Midbrain (tissue), 1 donor: ENCODE data around the gene DISP2.

Source experiments
- DNase-seq: peaks from one replicate; lab custom pipeline; 2025; lab: John Stamatoyannopoulos, UW

DISP2 gene

DNA sequence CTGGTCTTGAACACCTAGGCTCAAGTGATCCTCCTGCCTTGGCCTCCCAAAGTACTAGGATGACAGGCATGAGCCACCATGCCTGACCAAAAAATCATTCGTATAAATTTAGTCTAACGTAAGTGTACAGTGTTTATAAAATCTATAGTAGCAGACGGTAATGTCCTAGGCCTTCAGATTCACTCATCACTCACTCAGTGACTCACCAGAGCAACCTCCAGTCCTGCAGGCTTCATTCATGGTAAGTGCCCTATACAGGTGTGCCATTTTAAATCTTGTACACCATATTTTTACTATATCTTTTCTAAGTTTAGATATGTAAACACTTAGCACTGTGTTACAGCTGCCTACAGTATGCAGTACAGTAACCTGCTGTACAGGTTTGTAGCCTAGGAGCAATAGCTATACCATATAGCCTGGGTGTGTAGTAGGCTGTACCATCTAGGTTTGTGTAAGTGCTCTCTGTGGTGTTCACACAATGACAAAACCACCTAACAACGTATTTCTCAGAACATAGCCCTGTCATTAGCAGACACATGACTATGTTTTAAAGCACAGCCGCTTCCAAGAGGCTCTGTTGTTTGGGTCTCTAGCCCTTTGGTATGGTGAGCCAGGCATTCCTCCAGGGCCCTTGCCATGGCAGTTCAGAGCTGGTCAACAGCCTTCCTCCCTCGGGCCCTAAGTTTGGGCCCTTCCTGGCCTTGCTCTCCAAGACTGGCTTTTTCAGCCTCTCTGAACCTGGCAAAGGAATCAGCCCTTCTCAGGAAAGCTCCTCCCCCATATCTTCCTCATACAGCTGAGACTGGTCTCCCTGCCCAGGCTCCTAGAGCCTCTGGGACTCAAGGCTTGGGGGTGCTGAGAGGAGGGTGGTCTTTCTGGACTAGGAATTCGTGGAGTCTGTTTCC lies 15.4 kb upstream of the DISP2 start:
- no peak for DNase-seq

DNA sequence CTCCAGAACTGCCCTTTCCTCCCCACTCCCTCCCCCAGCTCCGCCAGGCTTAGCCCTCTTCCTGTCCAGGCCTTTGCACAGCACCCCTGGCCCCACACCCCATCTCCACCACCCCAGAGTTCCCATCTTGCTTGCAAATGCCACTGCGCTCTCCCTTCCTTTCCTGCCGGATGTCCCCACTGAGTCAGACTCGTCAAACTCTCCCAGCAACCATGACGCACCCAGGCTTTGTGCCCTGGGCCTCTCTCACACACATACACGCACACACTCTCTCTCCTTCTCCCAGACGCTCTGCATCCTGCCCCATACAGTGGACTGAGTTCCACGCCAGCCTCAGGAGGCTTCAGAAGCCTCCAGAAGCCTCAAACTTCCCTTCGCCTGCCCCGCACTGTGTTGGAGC lies 14.5 kb upstream of the DISP2 start:
- no peak for DNase-seq

DNA sequence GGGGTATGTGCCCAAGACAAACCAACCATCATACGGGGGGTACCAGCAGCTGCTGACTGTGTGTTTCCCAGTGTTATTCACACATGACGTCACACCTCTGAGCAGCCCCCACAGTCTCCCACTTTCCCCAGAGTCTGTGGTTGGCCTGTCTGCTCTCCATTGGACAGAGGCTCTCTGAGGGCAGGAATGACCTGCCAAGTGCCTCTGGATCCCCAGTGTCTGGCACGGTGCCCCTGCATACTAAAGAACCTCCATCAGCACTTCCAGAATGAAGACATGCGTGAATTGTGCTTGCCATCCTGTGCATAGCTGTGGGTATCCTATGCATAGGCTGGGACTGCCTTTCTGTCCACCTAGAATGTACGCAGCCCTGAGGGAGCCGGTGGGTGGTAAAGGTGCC lies 13.8 kb upstream of the DISP2 start:
- no peak for DNase-seq

DNA sequence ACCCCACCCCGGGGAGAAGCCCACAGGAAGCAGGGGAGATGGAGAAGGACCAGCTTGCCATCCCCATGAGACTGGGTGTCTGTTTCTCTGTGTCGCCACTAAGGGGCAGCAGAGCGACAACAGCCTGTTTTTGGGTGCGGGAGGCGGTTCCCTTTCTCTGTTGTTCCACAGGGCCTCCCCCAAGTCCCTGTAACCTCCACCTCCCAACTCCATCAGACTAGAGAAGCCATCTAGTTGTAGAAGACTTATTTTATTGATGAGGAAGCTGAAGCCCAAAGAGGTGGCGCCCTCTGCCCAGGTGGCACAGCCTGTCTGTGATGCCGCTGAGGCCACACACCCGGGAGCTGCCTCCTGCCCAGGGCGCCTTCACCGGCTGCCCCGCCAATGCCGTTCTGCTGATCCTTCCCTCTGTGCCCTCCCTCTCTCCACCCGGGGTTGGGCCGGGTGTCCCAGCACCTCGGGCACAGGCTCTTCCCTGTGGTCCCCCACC lies 13.3 kb upstream of the DISP2 start:
- peak; percentile 65 for DNase-seq

DNA sequence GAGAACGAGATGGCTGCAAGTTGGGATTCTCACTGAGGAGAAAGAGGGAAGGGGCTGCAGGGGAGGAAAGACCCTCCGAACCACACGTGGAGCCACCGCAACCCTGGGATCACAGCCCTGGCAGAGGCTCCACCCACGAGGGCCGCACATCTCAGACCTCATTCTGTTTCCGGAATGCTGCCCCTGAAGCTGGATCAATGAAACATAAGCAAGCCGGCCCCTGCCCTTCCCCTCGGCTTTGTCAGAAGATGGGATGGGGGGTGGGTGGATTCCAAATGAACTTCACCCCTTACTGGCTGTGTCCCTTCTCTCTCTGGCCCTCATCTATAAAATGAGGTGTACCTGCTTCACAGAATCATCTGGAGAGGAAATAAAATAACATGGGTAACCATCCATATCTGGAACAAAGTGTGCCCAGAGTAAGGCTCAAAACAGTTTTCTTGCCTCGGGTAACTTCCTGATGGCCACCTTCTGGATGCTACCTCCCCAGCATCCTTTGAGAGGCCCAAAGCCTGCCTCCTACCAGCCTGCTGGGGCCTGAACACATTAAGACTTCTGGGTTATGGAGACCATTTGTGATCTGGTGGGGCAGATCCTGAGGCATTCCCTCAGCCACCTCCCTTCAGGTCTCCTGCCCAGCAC lies 12.7 kb upstream of the DISP2 start:
- DNase-seq = no peak

DNA sequence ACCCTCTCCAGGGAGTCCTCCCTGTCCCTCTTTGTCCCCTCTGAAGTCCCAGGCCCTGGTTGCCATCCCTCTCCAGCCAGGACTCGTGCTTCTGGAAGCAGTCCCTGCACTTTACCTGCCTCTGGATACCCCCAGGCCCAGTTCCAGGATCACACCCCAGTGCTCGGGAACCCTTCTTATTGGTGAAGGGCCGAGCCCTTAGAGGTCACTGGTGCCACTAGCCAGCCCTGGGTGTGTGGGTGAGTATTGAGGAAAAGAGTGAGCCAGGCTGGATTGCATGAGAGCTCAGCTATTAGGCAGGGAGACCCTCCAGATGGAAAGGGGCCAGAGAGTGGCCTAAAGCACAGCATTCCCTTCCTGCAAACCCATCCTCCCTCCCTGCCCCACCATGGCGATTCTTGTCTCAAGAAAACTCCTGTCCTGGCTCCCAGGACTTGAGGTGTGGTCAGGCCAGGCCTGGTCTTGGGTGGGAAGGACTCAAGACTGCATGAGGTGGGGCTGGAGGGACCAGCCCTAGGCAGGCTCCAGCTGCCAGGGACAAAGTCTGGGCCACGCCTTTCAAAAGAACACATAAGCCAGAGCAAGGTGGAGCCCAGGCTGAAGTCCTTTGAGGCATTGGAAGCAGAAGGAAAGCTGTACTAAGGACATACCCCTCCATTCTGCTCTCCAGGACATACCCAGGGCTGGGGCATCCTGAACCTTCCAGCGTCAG lies 12.0 kb upstream of the DISP2 start:
- DNase-seq = no peak

DNA sequence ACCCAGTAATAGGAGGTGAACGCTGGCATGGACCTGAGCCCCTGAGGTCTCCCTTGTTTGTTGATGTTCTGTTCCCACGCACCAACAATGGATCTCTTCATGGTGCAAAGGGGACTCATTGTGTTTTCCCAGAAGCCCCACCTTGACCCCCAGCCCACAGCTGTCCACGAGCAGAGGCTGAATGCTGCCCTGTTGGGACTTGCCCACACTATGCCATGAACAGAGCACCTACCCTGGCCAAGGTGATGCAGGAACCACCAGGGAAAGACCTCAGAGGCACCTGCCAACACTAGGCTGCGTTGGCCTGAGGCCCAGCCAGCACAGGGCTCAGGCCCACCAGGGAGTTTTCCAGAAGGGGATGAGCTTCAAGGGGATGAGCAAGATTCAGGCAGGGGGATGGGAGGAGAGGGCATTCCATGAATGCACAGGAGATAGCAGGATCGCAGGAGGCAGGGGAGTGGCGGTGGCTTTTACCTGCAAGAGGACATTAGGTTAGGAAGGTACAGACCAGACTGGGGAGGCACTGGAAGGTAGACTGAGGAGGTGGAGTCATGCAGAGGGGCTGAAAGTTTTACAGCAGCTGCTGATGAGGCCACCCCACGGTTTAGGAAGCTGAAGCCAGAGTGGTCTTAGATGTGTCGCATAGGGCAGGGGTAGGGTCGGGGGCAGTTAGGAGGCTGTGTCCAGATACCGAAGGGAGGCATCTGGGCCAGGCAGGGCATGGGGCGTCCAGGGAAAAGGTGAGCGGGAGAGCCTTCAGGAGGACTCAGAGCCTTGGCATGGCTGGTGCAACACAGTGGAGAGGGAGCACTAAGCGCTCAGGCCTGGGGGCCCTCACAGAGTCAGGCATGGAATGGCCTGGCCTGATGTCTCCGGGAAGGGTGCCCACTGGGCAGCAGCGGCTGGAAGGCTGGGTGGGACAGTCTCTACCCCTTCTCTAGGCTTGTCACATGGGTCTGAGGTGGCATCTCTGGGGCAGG lies 11.2 kb upstream of the DISP2 start:
- no peak for DNase-seq

DNA sequence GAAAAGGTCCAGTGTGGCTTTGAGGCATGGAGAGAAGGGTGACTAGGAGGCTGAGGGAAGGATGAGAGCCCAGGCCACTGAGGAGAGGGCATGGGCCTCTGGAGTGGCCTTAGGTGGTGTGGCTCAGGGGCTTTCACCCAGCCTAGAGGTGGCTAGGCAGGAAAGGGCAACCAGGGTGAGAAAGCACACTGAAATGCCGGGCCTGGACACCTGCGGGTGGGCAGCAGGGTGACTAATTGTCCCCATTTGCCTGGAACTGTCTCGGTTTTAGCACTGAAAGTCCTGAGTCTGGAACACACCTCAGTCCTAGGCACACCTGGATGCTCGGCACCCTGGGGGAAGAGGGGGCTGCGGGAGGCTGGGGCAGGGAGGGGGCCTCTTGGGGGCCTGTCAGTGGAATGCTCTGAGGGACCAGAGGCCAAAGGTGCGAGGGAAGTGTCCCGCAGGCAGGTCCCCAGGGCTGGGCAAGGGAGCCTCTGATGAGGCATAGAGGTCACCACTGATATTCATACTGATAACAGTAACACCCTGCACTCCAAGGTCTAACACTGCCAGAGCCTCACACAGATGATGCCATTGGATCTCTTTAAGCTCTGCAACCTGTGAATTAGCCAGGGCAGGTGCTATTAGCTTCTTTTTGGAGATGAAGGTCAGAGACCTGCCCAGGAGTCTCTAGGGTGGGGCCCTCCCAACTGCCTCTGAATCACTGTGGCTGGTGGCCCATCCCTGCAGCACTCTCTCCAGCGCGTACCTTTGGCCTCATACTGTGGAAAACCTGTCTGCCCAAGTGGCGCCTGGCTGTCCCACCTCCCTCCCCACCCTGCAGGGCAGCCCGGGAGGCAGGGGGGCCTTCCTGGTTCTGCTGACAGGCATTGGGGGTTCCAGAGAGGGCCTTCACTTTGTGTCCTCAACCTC lies 10.2 kb upstream of the DISP2 start:
- no peak for DNase-seq

DNA sequence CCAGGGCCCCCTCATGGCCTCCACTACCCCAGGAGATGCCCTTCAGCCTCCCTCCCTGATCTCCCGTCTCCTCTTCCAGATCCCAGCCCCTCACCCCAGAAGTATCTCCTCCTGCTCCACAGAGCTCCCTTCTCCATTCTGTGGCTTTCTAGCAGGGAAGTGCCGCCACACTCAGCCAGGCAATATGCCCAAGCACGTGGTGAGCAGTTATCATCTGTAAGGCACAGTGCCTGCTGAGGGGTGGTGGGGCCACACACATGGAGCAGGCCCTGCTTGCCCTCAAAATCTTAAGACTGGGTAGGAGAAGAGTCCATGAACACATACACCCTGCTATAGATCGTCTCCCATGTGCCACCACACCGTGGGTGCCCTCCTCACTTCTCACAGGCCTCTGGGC lies 9.5 kb upstream of the DISP2 start:
- no peak for DNase-seq

DNA sequence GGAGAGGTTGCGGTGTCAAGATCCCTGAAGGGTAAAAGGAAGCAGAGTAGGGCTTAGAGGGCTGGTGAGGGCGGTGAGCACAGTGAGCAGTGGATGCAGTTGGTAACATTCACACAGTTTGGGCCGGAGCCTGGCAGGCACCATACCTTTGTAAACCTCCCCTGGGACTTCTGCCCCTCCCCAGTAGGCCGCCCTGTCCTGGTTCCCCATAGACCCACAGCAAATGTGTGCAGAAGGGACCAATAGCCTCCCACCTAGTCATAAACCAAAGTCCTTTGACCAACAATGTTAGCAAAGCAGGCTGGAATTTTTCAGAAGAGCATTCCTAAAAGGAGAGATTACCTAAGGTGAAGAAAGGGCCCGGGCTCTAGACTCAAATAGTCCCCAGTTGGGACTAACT lies 8.9 kb upstream of the DISP2 start:
- no peak for DNase-seq

DNA sequence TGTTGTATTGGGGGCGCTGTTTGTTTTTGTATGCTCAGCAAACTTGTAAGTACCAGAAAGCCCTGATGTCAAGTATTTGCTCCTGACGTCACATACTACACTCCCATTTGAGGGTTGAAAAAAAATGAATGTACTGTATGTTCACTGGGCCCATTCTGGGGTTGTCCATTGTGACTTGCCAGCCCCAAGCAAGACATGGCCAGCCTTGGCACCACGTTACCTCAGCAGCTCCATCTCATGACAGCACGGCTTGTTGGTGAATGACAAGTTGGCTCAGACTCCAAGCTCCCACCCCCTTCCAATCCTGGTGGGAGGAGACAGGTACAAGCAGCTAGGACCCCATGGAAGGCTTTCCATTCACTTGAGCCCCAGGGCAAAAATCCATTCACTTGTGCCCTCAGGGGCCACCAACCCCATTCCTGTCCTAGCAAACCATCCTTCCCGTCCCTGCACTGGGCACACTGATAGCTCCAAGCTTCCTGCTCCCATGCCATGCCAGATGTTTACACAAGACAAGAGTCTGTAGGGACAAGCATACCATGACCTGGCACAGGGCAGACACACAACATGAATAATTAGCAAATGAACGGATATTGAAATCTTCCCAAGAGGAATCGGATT lies 5.6 kb upstream of the DISP2 start:
- DNase-seq = no peak

DNA sequence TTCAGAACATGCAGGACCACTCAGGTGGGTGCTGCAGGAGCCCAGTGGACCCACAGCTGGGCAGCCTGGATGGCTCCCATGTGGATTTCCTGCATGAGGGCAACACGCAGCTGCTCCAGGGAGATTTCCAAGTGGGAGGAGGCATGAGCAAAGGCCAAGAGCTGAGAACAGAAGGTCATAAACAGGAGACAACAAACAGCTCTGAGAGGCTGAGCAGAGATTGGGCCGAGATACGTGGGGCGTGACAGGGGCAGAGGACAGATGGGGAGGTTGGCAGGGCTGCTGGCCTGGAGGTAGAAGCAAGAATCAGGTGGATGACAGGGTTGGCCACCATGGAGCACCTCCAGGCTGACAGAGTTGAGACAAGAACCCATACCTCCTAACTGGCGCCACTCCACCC lies 4.3 kb upstream of the DISP2 start:
- no peak for DNase-seq

DNA sequence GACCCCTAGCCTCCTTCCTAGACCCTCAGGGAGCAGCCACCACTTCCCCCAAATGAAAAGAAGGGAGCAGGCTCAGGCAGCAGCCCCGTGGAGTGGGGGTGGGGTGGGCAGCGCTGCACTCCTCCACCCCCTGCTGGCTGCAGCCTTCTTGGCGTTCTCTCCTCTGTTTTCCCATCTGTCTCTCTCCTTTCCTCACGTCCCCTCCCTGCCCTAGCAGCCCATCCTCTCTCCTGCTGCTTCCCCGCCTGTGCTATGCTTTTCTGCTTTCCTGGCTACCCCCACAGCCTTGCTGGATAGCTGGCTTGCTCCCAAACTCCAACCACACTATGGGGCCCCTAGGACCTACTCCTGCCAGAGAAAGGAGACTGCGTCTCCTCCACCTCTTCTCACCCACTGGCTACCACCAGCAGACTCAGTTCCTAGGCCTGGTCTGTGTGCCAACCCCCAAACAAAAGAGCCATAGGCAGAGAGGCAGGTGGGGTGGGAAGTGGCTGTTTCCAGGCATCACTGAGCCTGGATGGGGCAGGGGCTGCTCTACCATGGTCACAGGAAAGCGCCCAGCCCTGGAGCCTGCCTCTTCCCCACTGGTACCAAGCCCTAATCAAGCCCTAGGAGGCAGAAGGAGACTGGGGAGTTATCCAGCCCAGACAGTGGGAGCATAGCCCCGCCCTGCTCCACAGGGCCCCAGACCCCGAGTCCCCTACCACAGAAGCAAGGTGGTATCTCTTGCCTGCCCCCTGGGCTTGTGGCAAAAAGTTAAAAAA lies 3.4 kb upstream of the DISP2 start:
- DNase-seq = peak; percentile 9

DNA sequence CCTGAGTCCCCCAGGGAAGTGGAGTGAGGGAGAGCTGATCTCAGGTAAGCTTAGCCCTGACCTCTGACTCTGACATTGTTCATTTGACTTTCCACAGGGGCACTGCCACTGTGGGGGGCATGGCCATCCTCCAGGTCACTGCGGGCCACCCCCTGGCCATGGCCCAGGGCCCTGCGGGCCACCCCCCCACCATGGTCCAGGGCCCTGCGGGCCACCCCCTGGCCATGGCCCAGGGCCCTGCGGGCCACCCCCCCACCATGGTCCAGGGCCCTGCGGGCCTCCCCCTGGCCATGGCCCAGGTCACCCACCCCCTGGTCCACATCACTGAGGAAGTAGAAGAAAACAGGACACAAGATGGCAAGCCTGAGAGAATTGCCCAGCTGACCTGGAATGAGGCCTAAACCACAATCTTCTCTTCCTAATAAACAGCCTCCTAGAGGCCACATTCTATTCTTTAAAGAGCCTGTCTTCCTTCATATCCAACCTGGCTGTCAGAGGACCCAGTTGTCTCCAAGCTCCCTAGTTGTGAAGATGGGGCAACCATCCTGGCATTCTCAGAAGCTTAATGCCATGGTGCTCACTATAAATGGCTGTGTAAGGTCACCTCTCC lies 1.9 kb upstream of the DISP2 start:
- no peak for DNase-seq

DNA sequence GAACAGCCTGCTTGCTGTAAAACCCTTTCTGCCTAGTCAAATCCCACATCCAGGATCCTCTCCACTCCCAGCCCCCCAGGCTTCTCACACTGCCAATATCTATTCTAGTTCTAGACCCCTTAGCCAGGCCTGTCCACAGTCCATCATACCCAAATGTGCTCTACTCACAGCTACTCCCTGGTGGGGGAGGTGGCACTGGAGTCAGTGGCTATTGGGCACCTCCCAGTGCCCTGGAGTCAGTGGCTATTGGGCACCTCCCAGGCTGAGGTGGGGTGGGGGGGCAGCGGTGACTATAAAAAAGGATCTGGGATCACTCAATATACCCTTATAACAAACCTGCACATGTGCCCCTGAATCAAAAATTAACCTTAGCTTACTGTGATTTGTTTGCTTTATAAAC lies 773 bp upstream of the DISP2 start:
- DNase-seq = no peak

DNA sequence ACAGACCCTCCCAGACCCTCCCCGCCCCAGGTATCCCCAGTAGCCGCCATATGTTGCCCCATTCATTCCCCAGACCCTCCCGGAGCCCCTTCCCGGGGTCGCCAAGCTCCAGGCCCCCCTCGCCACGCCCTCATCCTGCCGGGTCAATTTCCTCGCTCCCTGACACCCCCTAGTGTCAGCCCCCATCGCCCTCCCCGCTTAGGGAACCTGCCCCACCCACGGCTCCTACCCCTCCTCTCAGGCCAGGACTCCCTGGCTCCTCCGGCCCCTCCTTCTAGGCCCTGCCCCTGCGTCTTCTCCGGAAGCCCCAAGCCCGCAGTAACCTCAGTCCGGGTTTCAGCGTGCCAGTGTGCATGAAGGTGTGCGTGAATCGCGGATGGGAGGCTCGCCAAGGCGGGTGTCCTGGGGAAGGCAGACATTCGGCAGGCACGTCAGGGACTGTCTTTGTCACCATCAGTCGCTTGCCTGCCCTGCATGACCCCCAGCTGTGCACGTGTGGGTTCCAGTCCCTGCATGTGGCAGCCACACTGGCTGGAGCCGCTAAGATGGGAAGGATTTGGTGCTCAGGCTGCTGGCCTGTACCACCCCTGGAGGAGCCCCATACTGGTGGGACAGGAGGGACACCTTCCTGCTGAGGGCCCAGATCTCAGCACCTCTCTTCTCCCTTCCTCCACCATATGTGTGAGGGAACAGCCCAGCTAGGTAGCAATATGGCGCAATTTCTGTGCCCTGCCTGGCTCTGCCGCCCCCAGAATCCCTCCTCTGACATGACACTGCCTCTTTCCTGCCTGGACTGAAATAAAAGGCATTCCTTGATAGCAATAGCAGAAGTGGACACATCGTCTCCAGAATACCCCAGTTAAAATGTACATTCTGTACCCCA lies 693 bp downstream of the DISP2 start:
- no peak for DNase-seq

DNA sequence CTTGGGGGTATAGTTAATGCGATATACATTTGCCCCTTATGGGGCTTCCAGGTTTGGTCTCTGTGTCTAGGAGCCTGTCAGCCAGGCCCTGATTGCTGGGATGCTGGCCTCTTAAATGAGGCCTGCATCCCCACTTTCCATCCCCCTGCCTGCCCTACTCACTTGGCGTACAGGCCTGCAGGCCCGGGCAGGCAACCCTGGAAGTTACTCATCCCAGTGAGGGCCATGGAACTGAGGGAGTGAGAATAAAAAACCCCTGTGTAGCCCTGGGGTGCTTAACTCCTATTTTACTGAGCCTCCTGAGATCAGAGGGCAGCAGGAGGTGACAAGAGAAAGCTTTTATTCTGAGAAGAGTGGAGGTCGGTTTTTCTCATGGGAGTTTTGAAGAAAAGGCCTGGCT lies 2.0 kb downstream of the DISP2 start:
- DNase-seq = no peak

DNA sequence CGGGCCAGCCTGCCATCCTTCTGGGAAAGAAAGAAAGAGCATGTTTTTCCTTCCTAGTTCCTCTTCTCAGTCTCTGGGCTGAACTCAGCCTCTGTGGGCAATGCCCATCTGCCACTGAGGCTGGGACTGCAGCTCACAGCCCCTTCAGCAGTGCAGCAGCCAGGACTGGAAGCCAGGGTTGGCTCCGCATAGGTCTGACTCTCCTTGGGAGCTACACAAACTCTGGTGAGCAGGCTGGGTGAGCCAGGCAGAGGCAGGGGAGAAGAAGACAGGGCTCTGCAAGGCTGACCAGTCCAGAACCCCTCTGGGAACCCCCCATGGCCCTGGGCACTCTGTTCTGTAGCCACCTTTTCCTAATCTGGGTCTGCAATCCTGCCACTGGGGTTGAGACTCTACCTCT lies 3.6 kb downstream of the DISP2 start:
- no peak for DNase-seq
